RWPE2 (cell line): ENCODE measurements around the gene CTSC.

Source experiments
- ATAC-seq: fragments of 200-7000 bp; cut with Tn5 transposase; 3 replicates; pipeline ENCODE4 v1.9.1; 2021; ENCODE audit warnings: low read depth
- DNase-seq: peaks from one replicate; pipeline ENCODE4 v3.0.0-alpha.2; 2020; ENCODE audit warnings: low spot score
- H3K27ac ChIP-seq: fragments of 450-650 bp; 2 replicates; pipeline ENCODE4 v1.5.1; 2017; ENCODE audit warnings: mild to moderate bottlenecking; ENCODE audit not compliant: poor library complexity, severe bottlenecking
- H3K27me3 ChIP-seq: fragments of 250-450 bp; sonication (Bioruptor Pico); 2 replicates; pipeline ENCODE4 v1.5.1; 2021; ENCODE audit warnings: mild to moderate bottlenecking, moderate library complexity; ENCODE audit not compliant: insufficient read depth, poor library complexity, severe bottlenecking
- H3K36me3 ChIP-seq: fragments of 250-450 bp; sonication (Bioruptor Pico); 2 replicates; pipeline ENCODE4 v1.5.1; 2020; ENCODE audit warnings: low read depth, mild to moderate bottlenecking, moderate library complexity
- H3K4me1 ChIP-seq: fragments of 250-450 bp; sonication (Bioruptor Pico); 2 replicates; pipeline ENCODE4 v1.5.1; 2021; ENCODE audit warnings: mild to moderate bottlenecking, moderate library complexity; ENCODE audit not compliant: insufficient read depth, poor library complexity, severe bottlenecking
- H3K4me3 ChIP-seq: fragments of 250-450 bp; sonication (Bioruptor Pico); 2 replicates; pipeline ENCODE4 v1.5.1; 2021; ENCODE audit warnings: mild to moderate bottlenecking, moderate library complexity; ENCODE audit not compliant: severe bottlenecking
- H3K9me3 ChIP-seq: fragments of 250-450 bp; sonication (Bioruptor Pico); 2 replicates; pipeline ENCODE4 v1.5.1; 2021; ENCODE audit warnings: mild to moderate bottlenecking, moderate library complexity; ENCODE audit not compliant: severe bottlenecking
- TF ChIP-seq, protein P1 (sequence below): fragments of 450-650 bp; IDR thresholded peaks from one replicate; pipeline ENCODE4 v1.5.1; 2017; ENCODE audit warnings: mild to moderate bottlenecking, moderate library complexity; ENCODE audit not compliant: poor library complexity, severe bottlenecking

Gene CTSC

DNA sequence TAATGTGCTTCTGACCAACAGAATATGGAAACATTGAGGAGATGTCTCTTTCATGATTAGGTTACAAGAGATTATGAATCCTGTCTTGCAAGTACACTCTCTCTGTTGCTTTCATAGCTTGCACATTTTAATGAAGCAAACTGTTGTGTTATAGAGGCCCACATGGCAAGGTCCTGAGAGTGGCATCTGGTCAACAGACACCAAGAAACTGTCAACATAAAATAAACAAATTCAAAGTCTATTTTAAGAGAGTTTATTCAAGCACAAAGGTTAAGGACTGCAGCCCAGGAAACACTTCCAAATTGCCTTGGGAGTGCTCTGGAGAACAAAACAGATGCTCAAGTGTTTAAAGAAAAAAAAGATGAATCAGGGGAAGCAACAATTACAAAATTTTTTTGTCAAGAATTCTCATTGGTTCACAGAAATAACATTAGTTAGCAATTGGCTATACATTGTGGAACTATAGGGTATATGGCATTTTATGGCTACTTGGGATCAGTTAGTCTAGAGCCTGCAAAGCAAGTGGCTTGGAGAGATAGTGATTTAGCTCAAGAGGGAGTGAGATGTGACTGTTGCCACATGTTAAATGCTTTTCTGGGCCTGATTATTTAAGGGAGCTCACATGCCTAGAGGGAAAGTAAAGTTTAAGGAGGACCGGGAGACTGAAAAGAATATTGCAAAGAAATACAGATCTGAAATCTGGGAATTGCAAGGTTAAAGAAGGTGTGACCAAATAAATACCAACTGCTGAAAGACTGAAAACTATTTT lies 54.6 kb downstream of the CTSC start:
- Histone ChIP-seq H3K4me1 (no peaks in the 10 kb centered on the region), H3K27me3 (no peaks in the 10 kb centered on the region), H3K9me3 (no peaks in the 10 kb centered on the region), H3K36me3 (no peaks in the 10 kb centered on the region), H3K4me3 (no peak overlapping the region), H3K27ac (no peak overlapping the region)
- TF ChIP-seq, protein P1, sequence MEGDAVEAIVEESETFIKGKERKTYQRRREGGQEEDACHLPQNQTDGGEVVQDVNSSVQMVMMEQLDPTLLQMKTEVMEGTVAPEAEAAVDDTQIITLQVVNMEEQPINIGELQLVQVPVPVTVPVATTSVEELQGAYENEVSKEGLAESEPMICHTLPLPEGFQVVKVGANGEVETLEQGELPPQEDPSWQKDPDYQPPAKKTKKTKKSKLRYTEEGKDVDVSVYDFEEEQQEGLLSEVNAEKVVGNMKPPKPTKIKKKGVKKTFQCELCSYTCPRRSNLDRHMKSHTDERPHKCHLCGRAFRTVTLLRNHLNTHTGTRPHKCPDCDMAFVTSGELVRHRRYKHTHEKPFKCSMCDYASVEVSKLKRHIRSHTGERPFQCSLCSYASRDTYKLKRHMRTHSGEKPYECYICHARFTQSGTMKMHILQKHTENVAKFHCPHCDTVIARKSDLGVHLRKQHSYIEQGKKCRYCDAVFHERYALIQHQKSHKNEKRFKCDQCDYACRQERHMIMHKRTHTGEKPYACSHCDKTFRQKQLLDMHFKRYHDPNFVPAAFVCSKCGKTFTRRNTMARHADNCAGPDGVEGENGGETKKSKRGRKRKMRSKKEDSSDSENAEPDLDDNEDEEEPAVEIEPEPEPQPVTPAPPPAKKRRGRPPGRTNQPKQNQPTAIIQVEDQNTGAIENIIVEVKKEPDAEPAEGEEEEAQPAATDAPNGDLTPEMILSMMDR, result no peak
- no peak for DNase-seq
- ATAC-seq, result no peak

DNA sequence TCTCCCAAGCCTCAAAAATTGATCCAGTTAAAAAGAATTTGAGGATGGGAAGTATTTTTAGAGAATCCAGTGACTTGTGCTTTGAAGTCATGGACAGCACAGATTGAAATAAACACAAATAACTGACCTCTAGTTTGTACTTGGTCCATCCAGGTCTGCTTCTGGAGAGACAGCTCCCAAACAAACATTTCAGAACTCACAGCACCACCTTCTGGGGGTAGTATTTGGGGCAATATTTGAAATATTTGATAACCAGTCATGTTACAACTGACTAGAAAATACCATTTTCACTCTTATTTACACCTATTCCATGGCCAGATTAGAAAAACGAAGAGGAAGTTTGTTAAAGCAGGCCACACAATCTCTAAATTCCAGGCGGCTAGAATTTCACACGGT lies 56.2 kb downstream of the CTSC start:
- Histone ChIP-seq H3K4me3 (no peak overlapping the region), H3K27me3 (no peaks in the 10 kb centered on the region), H3K27ac (no peak overlapping the region), H3K36me3 (no peaks in the 10 kb centered on the region), H3K4me1 (no peaks in the 10 kb centered on the region), H3K9me3 (no peaks in the 10 kb centered on the region)
- no peak for DNase-seq
- TF ChIP-seq, protein P1, result peak; percentile 51
- ATAC-seq, result peak; percentile 56; the same call in 2 of the 3 replicates

DNA sequence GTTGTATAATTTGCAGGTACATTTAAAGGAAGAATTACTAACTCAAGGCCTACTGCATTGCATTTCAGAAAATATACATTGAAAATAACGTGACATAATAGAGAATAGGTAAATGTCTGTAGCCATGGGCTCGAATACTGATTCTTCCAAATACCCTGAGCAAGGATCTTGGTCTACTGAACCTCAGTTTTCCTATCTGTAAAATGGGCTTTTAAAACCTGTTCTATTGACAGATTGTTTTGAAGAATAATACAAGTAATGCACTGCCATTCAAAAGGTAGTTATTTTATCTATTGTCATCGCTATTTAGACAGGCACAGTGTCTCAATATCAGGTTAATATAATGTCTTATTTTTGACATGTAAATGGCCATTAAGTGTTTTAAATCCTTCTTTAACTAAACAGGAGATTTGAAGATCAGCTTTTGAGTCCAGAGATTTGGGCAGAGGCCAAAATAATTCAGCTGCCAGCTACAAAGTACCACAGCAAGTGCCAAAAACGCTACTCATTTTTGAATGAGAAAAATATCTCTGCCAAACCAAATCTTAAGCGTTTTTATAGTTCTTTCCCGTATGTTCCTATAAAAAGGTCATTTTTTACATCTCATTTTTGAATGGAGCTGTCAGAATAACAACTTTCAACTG lies 56.7 kb downstream of the CTSC start:
- H3K27ac ChIP-seq, result no peak overlapping the region
- H3K4me3 ChIP-seq, result no peak overlapping the region
- no peaks in the 10 kb centered on the region for H3K9me3 ChIP-seq
- no peaks in the 10 kb centered on the region for H3K27me3 ChIP-seq
- TF ChIP-seq, protein P1, result no peak
- no peaks in the 10 kb centered on the region for H3K36me3 ChIP-seq
- DNase-seq (no peak), ATAC-seq (no peak)
- peaks cover 3% of the 10 kb centered on the region for H3K4me1 ChIP-seq

DNA sequence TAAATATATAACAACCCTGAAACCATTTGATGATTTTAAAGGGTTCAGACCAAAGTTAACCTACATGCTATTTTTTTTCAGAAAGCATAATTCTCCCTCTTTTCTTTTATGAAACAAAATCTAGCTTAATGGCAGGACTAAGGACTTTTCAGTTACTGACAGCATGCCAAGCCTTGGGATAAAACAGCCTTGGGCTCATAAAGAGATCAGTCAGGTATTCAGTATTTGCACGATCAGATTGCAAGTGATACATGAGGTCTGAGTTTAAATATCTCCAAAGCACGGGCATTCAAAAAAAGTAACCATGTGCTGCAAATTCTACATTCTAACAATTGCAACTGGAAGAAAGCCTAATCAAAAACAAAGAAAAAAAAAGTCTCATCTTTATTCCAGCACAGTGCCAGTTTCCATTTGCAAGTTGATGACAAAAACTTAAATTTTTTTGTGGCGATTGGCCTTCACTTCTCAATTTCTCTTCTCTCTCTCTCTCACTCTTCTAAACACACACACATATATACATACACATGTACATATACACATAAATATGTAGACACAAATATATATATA lies 60.1 kb downstream of the CTSC start:
- peaks cover 10% of the 10 kb centered on the region for H3K4me1 ChIP-seq
- H3K27me3 ChIP-seq, result no peaks in the 10 kb centered on the region
- DNase-seq (no peak), ATAC-seq (no peak)
- no peaks in the 10 kb centered on the region for H3K9me3 ChIP-seq
- TF ChIP-seq, protein P1, result no peak
- H3K4me3 ChIP-seq, result no peak overlapping the region
- no peaks in the 10 kb centered on the region for H3K36me3 ChIP-seq
- no peak overlapping the region for H3K27ac ChIP-seq

DNA sequence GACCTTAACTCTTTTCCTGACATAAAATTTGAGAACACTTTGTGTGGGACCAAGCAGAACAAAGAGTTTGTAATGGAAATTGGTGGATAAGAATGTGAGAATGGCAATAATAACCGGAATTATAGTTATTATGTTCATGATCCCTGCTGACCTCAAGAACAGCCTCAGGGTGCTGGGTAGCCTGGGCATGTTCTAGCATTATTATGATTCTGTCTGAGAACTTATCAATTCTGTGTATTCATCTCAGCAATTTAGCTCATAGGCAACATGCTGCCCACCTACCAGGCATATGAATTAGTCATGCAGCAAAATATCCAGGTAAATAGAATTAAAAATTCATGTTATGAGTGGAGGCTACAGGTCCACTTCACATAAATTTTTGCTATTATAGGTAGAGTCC lies 61.9 kb downstream of the CTSC start:
- Histone ChIP-seq H3K36me3 (no peaks in the 10 kb centered on the region), H3K4me3 (no peak overlapping the region), H3K27me3 (no peaks in the 10 kb centered on the region), H3K9me3 (no peaks in the 10 kb centered on the region), H3K27ac (no peak overlapping the region), H3K4me1 (peaks cover 10% of the 10 kb centered on the region)
- DNase-seq, result no peak
- TF ChIP-seq, protein P1, result no peak
- ATAC-seq, result peak; percentile 55; the same call in 1 of the 3 replicates
